Keratinocyte (primary cell): ENCODE measurements around the gene NCK2. TPM values are rescaled to one million over a fixed set of nuclear protein-coding genes. Genes with fewer than 3 reads are reported as not detected.

ENCODE experiments used
- DNase-seq: peaks from one replicate; pipeline ENCODE4 v3.0.0-alpha.2; 2011; ENCODE audit warnings: low read depth, missing footprints, low spot score
- FAIRE-seq: peaks from 2 replicates; lab custom pipeline; 2011; peaks lifted over from hg19 to GRCh38; lab: Jason Lieb, UNC
- H2AFZ ChIP-seq: 2 replicates; pipeline ENCODE4 v1.6.0; 2012; ENCODE audit warnings: low read length, control low read depth, inconsistent platforms; ENCODE audit not compliant: control insufficient read depth
- H3K27ac ChIP-seq: 2 replicates; pipeline ENCODE4 v1.5.1; 2011; ENCODE audit warnings: low read length; ENCODE audit not compliant: control insufficient read depth, insufficient read depth
- H3K27me3 ChIP-seq: 3 replicates; pipeline ENCODE4 v1.6.0; 2011; ENCODE audit warnings: low read length; ENCODE audit not compliant: control insufficient read depth, insufficient read depth; ENCODE audit errors: extremely low read depth
- H3K36me3 ChIP-seq, 2 experiments: 2 replicates in 1 of 2; 3 replicates in 1 of 2; pipeline ENCODE4 v1.5.1; 2011; ENCODE audit warnings: low read length in 2 of 2, mild to moderate bottlenecking in 1 of 2; ENCODE audit not compliant: control insufficient read depth in 2 of 2, insufficient read depth in 2 of 2; ENCODE audit errors: extremely low read depth in 1 of 2
- H3K4me1 ChIP-seq: 3 replicates; pipeline ENCODE4 v1.5.1; 2011; ENCODE audit warnings: low read length; ENCODE audit not compliant: control insufficient read depth, insufficient read depth; ENCODE audit errors: extremely low read depth
- H3K4me2 ChIP-seq: 3 replicates; pipeline ENCODE4 v1.6.0; 2011; ENCODE audit warnings: low read depth, low read length; ENCODE audit not compliant: control insufficient read depth, insufficient read depth; ENCODE audit errors: extremely low read depth
- H3K4me3 ChIP-seq, 3 experiments: fragments of 200-600 bp in 1 of 3; sonication (generic) in 1 of 3; 2 replicates in 2 of 3; 3 replicates in 1 of 3; pipeline ENCODE4 v1.5.1; 2011 to 2016; ENCODE audit warnings: low read length in 3 of 3, mild to moderate bottlenecking in 3 of 3, control low read depth in 2 of 3, inconsistent platforms in 1 of 3, low read depth in 1 of 3, mixed read lengths in 1 of 3, mixed run types in 1 of 3, moderate library complexity in 1 of 3; ENCODE audit not compliant: control insufficient read depth in 2 of 3, insufficient read depth in 2 of 3; ENCODE audit errors: extremely low read depth in 1 of 3
- H3K79me2 ChIP-seq: 2 replicates; pipeline ENCODE4 v1.6.0; 2012; ENCODE audit warnings: low read length; ENCODE audit not compliant: control insufficient read depth, insufficient read depth
- H3K9ac ChIP-seq: 3 replicates; pipeline ENCODE4 v1.6.0; 2011; ENCODE audit warnings: low read length; ENCODE audit not compliant: control insufficient read depth, insufficient read depth; ENCODE audit errors: extremely low read depth
- H3K9me1 ChIP-seq: 3 replicates; pipeline ENCODE4 v1.6.0; 2011; ENCODE audit warnings: low read length; ENCODE audit not compliant: control insufficient read depth, insufficient read depth; ENCODE audit errors: extremely low read depth
- H3K9me3 ChIP-seq: 2 replicates; pipeline ENCODE4 v1.5.1; 2012; ENCODE audit warnings: low read depth, low read length; ENCODE audit not compliant: control insufficient read depth
- H4K20me1 ChIP-seq: 3 replicates; pipeline ENCODE4 v1.6.0; 2011; ENCODE audit warnings: low read length; ENCODE audit not compliant: control insufficient read depth, insufficient read depth; ENCODE audit errors: extremely low read depth
- EZH2 ChIP-seq: IDR thresholded peaks from one replicate; pipeline ENCODE4 v1.6.1; 2012; ENCODE audit warnings: inconsistent platforms, mild to moderate bottlenecking, low read length, moderate library complexity
- dilution Hi-C: fragments of 300-500 bp; cut with MboI; formaldehyde crosslinking; loops from one replicate; pipeline ENCODE4 v1.7.0; 2020; ENCODE audit warnings: low sequenced_read_pairs; ENCODE audit not compliant: extremely low pct_ligation_motif_present
- polyA plus RNA-seq, 5 experiments: library from polyadenylated mRNA; depleted of rRNA in 3 of 5; stranded (reverse) in 3 of 5; stranded (forward) in 1 of 5; unstranded in 1 of 5; fragments of >200 nt; gene quantifications; 1 replicate in 1 of 5; 2 replicates in 3 of 5; 3 replicates in 1 of 5; pipeline versions ENCODE4 v1.2.1 to v1.2.3, GENCODE V29; 2011 to 2012; ENCODE audit warnings: missing spikeins in 2 of 5, low read depth in 1 of 5, low replicate concordance in 1 of 5
- TF ChIP-seq, protein P1 (sequence below), 3 experiments: IDR thresholded peaks in 1 of 3; conservative IDR thresholded peaks in 1 of 3; optimal IDR thresholded peaks in 1 of 3; 2 replicates in 2 of 3; 3 replicates in 1 of 3; pipeline versions ENCODE3 to v1.5.1; 2011; ENCODE audit warnings: low read length in 3 of 3, mild to moderate bottlenecking in 3 of 3, moderate library complexity in 2 of 3, control low read depth in 1 of 3, inconsistent platforms in 1 of 3; ENCODE audit not compliant: insufficient read depth in 2 of 3; ENCODE audit errors: extremely low read depth in 1 of 3

Gene NCK2
- polyA plus RNA-seq, 1 donor (not counting 4 experiments of a cell fraction or from before 2014, with no cell fraction given): 31.4 TPM

GRCh38 chr2:105751272-105751671 lies 6.6 kb downstream of the NCK2 start:
- FAIRE-seq (no peak), DNase-seq (no peak)
- Histone ChIP-seq H2AFZ (no peak overlapping the region), H3K9me3 (no peaks in the 10 kb centered on the region), H3K36me3 (peaks cover 0 to 11% of the 10 kb centered on the region in 2 experiments), H3K9me1 (no peaks in the 10 kb centered on the region), H3K27me3 (no peaks in the 10 kb centered on the region), H3K4me3 (no peak overlapping the region), H3K79me2 (peaks cover 99% of the 10 kb centered on the region), H3K4me1 (peaks cover 34% of the 10 kb centered on the region), H3K27ac (no peak overlapping the region), H3K9ac (no peak overlapping the region), H3K4me2 (no peak overlapping the region), H4K20me1 (peaks cover 10% of the 10 kb centered on the region)
- dilution Hi-C loops: loop anchor here (25.0 kb wide), 1 partner anchor 189 kb away; no protein-coding TSS in a partner anchor
- TF ChIP-seq, protein P1, sequence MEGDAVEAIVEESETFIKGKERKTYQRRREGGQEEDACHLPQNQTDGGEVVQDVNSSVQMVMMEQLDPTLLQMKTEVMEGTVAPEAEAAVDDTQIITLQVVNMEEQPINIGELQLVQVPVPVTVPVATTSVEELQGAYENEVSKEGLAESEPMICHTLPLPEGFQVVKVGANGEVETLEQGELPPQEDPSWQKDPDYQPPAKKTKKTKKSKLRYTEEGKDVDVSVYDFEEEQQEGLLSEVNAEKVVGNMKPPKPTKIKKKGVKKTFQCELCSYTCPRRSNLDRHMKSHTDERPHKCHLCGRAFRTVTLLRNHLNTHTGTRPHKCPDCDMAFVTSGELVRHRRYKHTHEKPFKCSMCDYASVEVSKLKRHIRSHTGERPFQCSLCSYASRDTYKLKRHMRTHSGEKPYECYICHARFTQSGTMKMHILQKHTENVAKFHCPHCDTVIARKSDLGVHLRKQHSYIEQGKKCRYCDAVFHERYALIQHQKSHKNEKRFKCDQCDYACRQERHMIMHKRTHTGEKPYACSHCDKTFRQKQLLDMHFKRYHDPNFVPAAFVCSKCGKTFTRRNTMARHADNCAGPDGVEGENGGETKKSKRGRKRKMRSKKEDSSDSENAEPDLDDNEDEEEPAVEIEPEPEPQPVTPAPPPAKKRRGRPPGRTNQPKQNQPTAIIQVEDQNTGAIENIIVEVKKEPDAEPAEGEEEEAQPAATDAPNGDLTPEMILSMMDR (optimal IDR thresholded peaks at IDR 0.05 in 1 of 3, IDR thresholded peaks at IDR 0.05 in 1 of 3, conservative IDR thresholded peaks at IDR 0.05 in 1 of 3; ENCODE audit: extremely low read depth in 1 of 3, insufficient read depth in 2 of 3, low read length in 3 of 3): no peak
- no peak for TF ChIP-seq EZH2

GRCh38 chr2:105752691-105753358 lies 8.1 kb downstream of the NCK2 start:
- Histone ChIP-seq H3K36me3 (peaks cover 0 to 14% of the 10 kb centered on the region in 2 experiments), H3K27me3 (no peaks in the 10 kb centered on the region), H3K9me1 (peaks cover 2% of the 10 kb centered on the region), H2AFZ (no peak overlapping the region), H3K4me3 (no peak overlapping the region), H3K9ac (no peak overlapping the region), H4K20me1 (peaks cover 9% of the 10 kb centered on the region), H3K27ac (no peak overlapping the region), H3K9me3 (no peaks in the 10 kb centered on the region), H3K79me2 (peaks cover 99% of the 10 kb centered on the region), H3K4me1 (peaks cover 22% of the 10 kb centered on the region), H3K4me2 (no peak overlapping the region)
- dilution Hi-C loops: loop anchor here (25.0 kb wide), 1 partner anchor 191 kb away; no protein-coding TSS in a partner anchor
- FAIRE-seq (no peak), DNase-seq (no peak)
- TF ChIP-seq, protein P1 (optimal IDR thresholded peaks at IDR 0.05 in 1 of 3, IDR thresholded peaks at IDR 0.05 in 1 of 3, conservative IDR thresholded peaks at IDR 0.05 in 1 of 3; ENCODE audit: extremely low read depth in 1 of 3, insufficient read depth in 2 of 3, low read length in 3 of 3): no peak
- TF ChIP-seq EZH2: no peak
